Suprapubic skin (tissue), 4 donors: ENCODE results near the gene PRPSAP2.

Source experiments
- EP300 ChIP-seq: sonication (generic); formaldehyde crosslinking; IDR thresholded peaks from one replicate; pipeline ENCODE4 v1.6.1; 2017; ENCODE audit warnings: antibody characterized with exemption
- POLR2A ChIP-seq, 2 donors: fragments of 450-650 bp; IDR thresholded peaks; one replicate each; pipeline ENCODE4 v1.6.1; 2017; ENCODE audit warnings: antibody characterized with exemption in 2 of 2, mild to moderate bottlenecking in 2 of 2, moderate library complexity in 2 of 2
- POLR2AphosphoS5 ChIP-seq, 3 donors: sonication (generic); formaldehyde crosslinking; IDR thresholded peaks; one replicate each; pipeline ENCODE4 v1.6.1; 2017; ENCODE audit warnings: antibody characterized with exemption in 3 of 3
- TF ChIP-seq, protein P1 (sequence below), 2 donors: fragments of 200-600 bp in 1 of 2; fragments of 450-650 bp in 1 of 2; sonication (generic) in 1 of 2; IDR thresholded peaks; one replicate each; pipeline ENCODE4 v1.5.1; 2016 to 2019; ENCODE audit warnings: antibody characterized with exemption in 2 of 2, mild to moderate bottlenecking in 1 of 2, moderate library complexity in 1 of 2

- TF ChIP-seq, protein P1, sequence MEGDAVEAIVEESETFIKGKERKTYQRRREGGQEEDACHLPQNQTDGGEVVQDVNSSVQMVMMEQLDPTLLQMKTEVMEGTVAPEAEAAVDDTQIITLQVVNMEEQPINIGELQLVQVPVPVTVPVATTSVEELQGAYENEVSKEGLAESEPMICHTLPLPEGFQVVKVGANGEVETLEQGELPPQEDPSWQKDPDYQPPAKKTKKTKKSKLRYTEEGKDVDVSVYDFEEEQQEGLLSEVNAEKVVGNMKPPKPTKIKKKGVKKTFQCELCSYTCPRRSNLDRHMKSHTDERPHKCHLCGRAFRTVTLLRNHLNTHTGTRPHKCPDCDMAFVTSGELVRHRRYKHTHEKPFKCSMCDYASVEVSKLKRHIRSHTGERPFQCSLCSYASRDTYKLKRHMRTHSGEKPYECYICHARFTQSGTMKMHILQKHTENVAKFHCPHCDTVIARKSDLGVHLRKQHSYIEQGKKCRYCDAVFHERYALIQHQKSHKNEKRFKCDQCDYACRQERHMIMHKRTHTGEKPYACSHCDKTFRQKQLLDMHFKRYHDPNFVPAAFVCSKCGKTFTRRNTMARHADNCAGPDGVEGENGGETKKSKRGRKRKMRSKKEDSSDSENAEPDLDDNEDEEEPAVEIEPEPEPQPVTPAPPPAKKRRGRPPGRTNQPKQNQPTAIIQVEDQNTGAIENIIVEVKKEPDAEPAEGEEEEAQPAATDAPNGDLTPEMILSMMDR (IDR thresholded peaks at IDR 0.05), result no peak
- TF ChIP-seq POLR2AphosphoS5 (IDR thresholded peaks at IDR 0.05), result no peak
- no peak for TF ChIP-seq POLR2A (IDR thresholded peaks at IDR 0.05)
- no peak for TF ChIP-seq EP300
These were observed 47.3 kb downstream of the PRPSAP2 start for GRCh38 chr17:18905226-18905625.
